ENCODE measurements around the gene TULP1. TPM values are rescaled to one million over a fixed set of nuclear protein-coding genes. Genes with fewer than 3 reads are reported as not detected.

Gene TULP1
- total RNA-seq, 1 donor from 2014 or later = not detected

DNA sequence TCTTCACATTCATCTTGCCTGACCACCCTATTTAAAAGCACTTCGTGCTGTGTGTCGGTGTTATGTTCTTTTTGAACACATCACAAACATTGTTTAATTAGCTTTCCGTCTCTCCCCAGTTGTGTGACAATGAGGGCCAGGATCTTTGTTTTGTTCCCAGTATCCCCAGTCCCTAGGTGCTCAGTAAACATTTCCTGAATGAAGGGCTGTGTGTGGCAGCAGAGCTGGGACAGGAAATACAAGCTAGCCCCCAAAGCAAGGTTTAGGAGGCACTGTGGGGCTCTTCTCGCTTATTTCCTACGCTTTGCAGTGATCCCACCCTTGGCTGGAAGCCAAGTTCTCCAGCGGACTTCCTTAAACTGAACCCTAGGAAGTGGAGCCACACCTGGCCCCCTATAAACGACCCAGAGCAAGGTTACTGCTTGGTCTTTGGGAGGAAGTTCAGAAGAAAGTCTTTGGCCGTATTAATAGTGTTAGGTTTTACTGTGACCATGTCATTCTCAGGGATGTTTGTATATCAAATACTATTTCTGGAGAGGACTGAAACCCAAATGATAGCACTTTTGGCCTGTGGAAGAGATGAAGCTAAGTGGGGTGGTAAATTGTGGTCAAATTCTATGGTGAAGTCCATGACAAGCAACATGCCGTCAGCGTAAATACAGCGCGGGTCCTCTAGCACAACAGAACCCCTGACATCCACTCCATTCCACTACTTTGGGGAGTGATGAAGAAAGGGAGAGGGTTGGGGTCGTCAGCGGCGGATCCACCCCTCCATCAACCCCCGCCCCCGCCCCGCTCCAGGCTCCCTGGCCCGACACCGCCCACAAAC, 61.1 kb downstream of the TULP1 start:
- H3K36me3 Mint-ChIP-seq (ENCODE audit: low read depth) = peaks cover 11% of the 10 kb centered on the region
- H3K27ac Mint-ChIP-seq = peak overlapping the region; percentile 29
- DNase-seq (ENCODE audit: low spot score) = no peak
- peak overlapping the region; percentile 85 for H3K4me3 Mint-ChIP-seq
- intact Hi-C loops (cut with micrococcal nuclease) = loop anchor here (1.0 kb wide), 5 partner anchors 17 to 192 kb away; partner anchors contain the start of genes RPL10A and ZNF76
- H3K9me3 Mint-ChIP-seq = no peaks in the 10 kb centered on the region
- peaks cover 54% of the 10 kb centered on the region for H3K4me1 Mint-ChIP-seq (ENCODE audit: low read depth)
- H3K27me3 Mint-ChIP-seq (ENCODE audit: insufficient read depth) = no peaks in the 10 kb centered on the region

DNA sequence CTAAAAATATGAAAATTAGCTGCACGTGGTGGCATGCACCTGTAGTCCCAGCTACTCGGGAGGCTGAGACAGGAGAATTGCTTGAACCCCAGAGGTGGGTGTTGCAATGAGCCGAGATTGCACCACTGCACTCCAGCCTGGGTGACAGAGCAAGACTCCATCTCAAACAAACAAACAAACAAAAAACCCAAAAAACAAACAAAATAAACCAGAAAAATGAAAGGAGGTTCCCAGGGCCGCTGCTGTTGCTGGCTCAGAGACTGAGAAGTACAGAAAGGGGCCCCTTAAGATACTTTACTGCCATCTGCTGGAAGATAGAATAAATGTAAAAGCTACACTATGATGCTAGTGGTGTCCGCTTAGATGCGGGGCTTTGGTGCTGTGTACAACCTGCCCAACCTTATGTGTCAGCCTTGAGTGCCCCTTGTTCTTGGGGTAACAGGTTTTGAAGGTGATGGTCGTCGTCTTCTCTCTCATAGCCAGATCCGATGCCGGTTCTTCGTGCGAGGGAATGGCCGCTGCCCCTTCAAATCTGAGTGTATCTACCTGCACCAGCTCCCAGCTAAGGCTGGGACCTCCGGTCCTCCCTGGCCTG, 63.3 kb downstream of the TULP1 start:
- intact Hi-C loops (cut with micrococcal nuclease) = loop anchor here (1.0 to 2.0 kb wide), 4 partner anchors 31 to 152 kb away; partner anchors contain the start of genes DEF6 and PPARD
- peaks cover 44% of the 10 kb centered on the region for H3K4me1 Mint-ChIP-seq (ENCODE audit: low read depth)
- no peak overlapping the region for H3K27ac Mint-ChIP-seq
- peaks cover 1% of the 10 kb centered on the region for H3K27me3 Mint-ChIP-seq (ENCODE audit: insufficient read depth)
- no peak overlapping the region for H3K4me3 Mint-ChIP-seq
- H3K36me3 Mint-ChIP-seq (ENCODE audit: low read depth) = peaks cover 2% of the 10 kb centered on the region
- DNase-seq (ENCODE audit: low spot score) = peak; percentile 24
- H3K9me3 Mint-ChIP-seq = no peaks in the 10 kb centered on the region

DNA sequence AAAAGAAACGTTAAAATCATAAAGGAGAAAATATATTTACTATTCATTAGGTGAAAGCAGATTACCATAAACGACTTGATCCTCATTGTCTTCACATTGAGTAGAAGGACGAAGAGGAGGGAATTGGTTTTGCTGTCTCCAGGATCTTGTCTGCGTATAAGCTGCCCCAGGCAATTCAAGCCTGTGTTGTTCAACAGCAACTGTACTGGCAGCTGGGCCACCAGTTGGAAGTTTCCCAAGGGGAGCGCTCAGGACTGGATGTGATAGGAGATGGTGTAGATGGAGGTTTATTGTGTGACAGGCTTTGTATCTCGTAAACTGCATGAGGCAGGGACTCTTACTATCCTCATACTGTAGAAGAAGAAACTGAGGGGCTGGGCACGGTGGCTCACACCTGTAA, 64.5 kb downstream of the TULP1 start:
- H3K9me3 Mint-ChIP-seq = no peaks in the 10 kb centered on the region
- no peak overlapping the region for H3K4me3 Mint-ChIP-seq
- DNase-seq (ENCODE audit: low spot score) = no peak
- H3K27me3 Mint-ChIP-seq (ENCODE audit: insufficient read depth) = peaks cover 1% of the 10 kb centered on the region
- H3K4me1 Mint-ChIP-seq (ENCODE audit: low read depth) = peaks cover 34% of the 10 kb centered on the region
- intact Hi-C loops (cut with micrococcal nuclease) = loop anchor here (2.0 kb wide), 1 partner anchor 29 kb away; no protein-coding TSS in a partner anchor
- no peak overlapping the region for H3K27ac Mint-ChIP-seq
- peaks cover 2% of the 10 kb centered on the region for H3K36me3 Mint-ChIP-seq (ENCODE audit: low read depth)

Other genes with a start within 250 kb of the TULP1 start
- 123 and 125 TPM in 2 replicates for gene DEF6, start 215.1 kb downstream of the TULP1 start, total RNA-seq
- gene PPARD, start 170.3 kb downstream of the TULP1 start, total RNA-seq = 17.4 and 18.8 TPM in 2 replicates
- 21.9 and 22.3 TPM in 2 replicates for gene FANCE, start 60.6 kb downstream of the TULP1 start, total RNA-seq
- gene RPL10A, start 44.5 kb downstream of the TULP1 start, total RNA-seq = 1,580 and 1,584 TPM in 2 replicates
- 1.5 and 2.0 TPM in 2 replicates for gene TEAD3, start 15.8 kb downstream of the TULP1 start, total RNA-seq
- 60.9 and 62.4 TPM in 2 replicates for gene FKBP5, start 176.0 kb upstream of the TULP1 start, total RNA-seq
- 0.24 and 0.41 TPM in 2 replicates for gene ARMC12, start 224.1 kb upstream of the TULP1 start, total RNA-seq

Measured in activated T-helper 1 cell treated with anti-CD3 and anti-CD28 coated beads, Interleukin-12 subunit alpha, Interleukin-12 subunit beta, Interleukin-2, Interleukin-4 antibody, amounts not matched to agents 30 ng/mL and 10 ng/mL and 1 ng/mL, durations not matched to agents 14 hours and 24 hours and 36 hours (primary cell).